Eye (tissue), 1 donor: ENCODE measurements around the gene FLT1.

Experiments used
- DNase-seq: peaks from one replicate; pipeline ENCODE4 v3.0.0-alpha.2; 2015

FLT1 gene

GRCh38 chr13:28421676-28422410 is 73.1 kb downstream of the FLT1 start:
- DNase-seq, result no peak

GRCh38 chr13:28420704-28421103 is 74.2 kb downstream of the FLT1 start:
- peak; percentile 72 for DNase-seq

GRCh38 chr13:28415994-28416421 is 78.9 kb downstream of the FLT1 start:
- DNase-seq, result no peak

- no peak for DNase-seq
These were observed 80.9 kb downstream of the FLT1 start for GRCh38 chr13:28413999-28414398.

GRCh38 chr13:28412981-28413380 is 81.9 kb downstream of the FLT1 start:
- no peak for DNase-seq

- no peak for DNase-seq
These were observed 83.0 kb downstream of the FLT1 start for GRCh38 chr13:28411831-28412353.

- DNase-seq, result no peak
These were observed 84.8 kb downstream of the FLT1 start for GRCh38 chr13:28410096-28410495.

GRCh38 chr13:28409648-28410047 is 85.3 kb downstream of the FLT1 start:
- no peak for DNase-seq

- DNase-seq, result no peak
These were observed 86.1 kb downstream of the FLT1 start for GRCh38 chr13:28408863-28409262.

GRCh38 chr13:28408235-28408848 is 86.6 kb downstream of the FLT1 start:
- no peak for DNase-seq

- DNase-seq, result no peak
These were observed 88.1 kb downstream of the FLT1 start for GRCh38 chr13:28406733-28407266.

- no peak for DNase-seq
These were observed 92.9 kb downstream of the FLT1 start for GRCh38 chr13:28402057-28402381.

- DNase-seq, result no peak
These were observed 93.4 kb downstream of the FLT1 start for GRCh38 chr13:28401303-28402056.

- DNase-seq, result no peak
These were observed 98.9 kb downstream of the FLT1 start for GRCh38 chr13:28396053-28396452.

GRCh38 chr13:28394422-28394821 is 100.5 kb downstream of the FLT1 start:
- no peak for DNase-seq

- DNase-seq, result no peak
These were observed 101.9 kb downstream of the FLT1 start for GRCh38 chr13:28392896-28393505.

GRCh38 chr13:28392428-28392827 is 102.5 kb downstream of the FLT1 start:
- DNase-seq, result no peak

GRCh38 chr13:28387740-28388501 is 107.0 kb downstream of the FLT1 start:
- no peak for DNase-seq

- DNase-seq, result no peak
These were observed 109.6 kb downstream of the FLT1 start for GRCh38 chr13:28385362-28385761.

GRCh38 chr13:28384789-28385188 is 110.1 kb downstream of the FLT1 start:
- no peak for DNase-seq

GRCh38 chr13:28380319-28380718 is 114.6 kb downstream of the FLT1 start:
- no peak for DNase-seq

- DNase-seq, result no peak
These were observed 115.4 kb downstream of the FLT1 start for GRCh38 chr13:28379371-28380083.
